Neural cell (in vitro differentiated cells): ENCODE data around the gene TPMT. TPM values are rescaled to one million over a fixed set of nuclear protein-coding genes. Genes with fewer than 3 reads are reported as not detected.

Source experiments
- polyA plus RNA-seq: library from polyadenylated mRNA; depleted of rRNA; stranded (reverse); fragments of >200 nt; gene quantifications from 2 replicates; pipeline ENCODE4 v1.2.3, GENCODE V29; 2014

The TPMT gene
- polyA plus RNA-seq, 1 donor from 2014 or later: 5.7 TPM

Other genes starting within 250 kb of the TPMT start
- 9.4 and 12.8 TPM in 2 replicates for gene KIF13A, start 167.4 kb downstream of the TPMT start, polyA plus RNA-seq
- 0.32 and 1.2 TPM in 2 replicates for gene NHLRC1, start 32.4 kb downstream of the TPMT start, polyA plus RNA-seq
- 19.6 and 24.5 TPM in 2 replicates for gene KDM1B, start 345 bp upstream of the TPMT start, polyA plus RNA-seq
- gene DEK, start 109.5 kb upstream of the TPMT start, polyA plus RNA-seq: 84.7 and 94.3 TPM in 2 replicates
- 0.14 and 0.15 TPM in 2 replicates for gene RNF144B, start 232.3 kb upstream of the TPMT start, polyA plus RNA-seq